BLaER1 (cell line): ENCODE results near the gene TUSC2.

Experiments
- H3K27ac ChIP-seq: shearing (Covaris generic); formaldehyde crosslinking; 2 replicates; pipeline ENCODE4 v1.8.1; 2022
- H3K27me3 ChIP-seq: shearing (Covaris generic); formaldehyde crosslinking; 2 replicates; pipeline ENCODE4 v1.8.1; 2022
- H3K36me3 ChIP-seq: shearing (Covaris generic); formaldehyde crosslinking; 2 replicates; pipeline ENCODE4 v1.8.1; 2022
- H3K4me1 ChIP-seq: shearing (Covaris generic); formaldehyde crosslinking; 2 replicates; pipeline ENCODE4 v1.8.1; 2022
- H3K4me2 ChIP-seq: shearing (Covaris generic); formaldehyde crosslinking; 2 replicates; pipeline ENCODE4 v1.8.1; 2022
- H3K4me3 ChIP-seq: shearing (Covaris generic); formaldehyde crosslinking; 2 replicates; pipeline ENCODE4 v1.8.1; 2022
- H3K9ac ChIP-seq: shearing (Covaris generic); formaldehyde crosslinking; 2 replicates; pipeline ENCODE4 v1.8.1; 2022
- H3K9me3 ChIP-seq: shearing (Covaris generic); formaldehyde crosslinking; 2 replicates; pipeline ENCODE4 v1.8.1; 2022
- H4K20me1 ChIP-seq: shearing (Covaris generic); formaldehyde crosslinking; 2 replicates; pipeline ENCODE4 v1.8.1; 2022
- Cebpa-rat ChIP-seq: shearing (Covaris generic); IDR thresholded peaks from 2 replicates; pipeline ENCODE4 v1.8.1; 2022

TUSC2 gene

GRCh38 chr3:50327943-50328691 lies at the start of gene TUSC2:
Gene TUSC2 (minus strand): TSS chr3:50328223. CDS start chr3:50328099, 124 bp downstream.
- Histone ChIP-seq H3K9me3 (no peaks in the 10 kb centered on the region), H3K27me3 (no peaks in the 10 kb centered on the region), H3K27ac (peak within 1 kb of the TSS; percentile 87), H3K4me2 (peak within 1 kb of the TSS; percentile 98), H3K4me3 (peak within 1 kb of the TSS; percentile 87), H3K9ac (peak within 1 kb of the TSS; percentile 90), H3K4me1 (peaks cover 35% of the 10 kb centered on the region), H4K20me1 (peaks cover 52% of the 10 kb centered on the region), H3K36me3 (peaks cover 73% of the 10 kb centered on the region)
- TF ChIP-seq Cebpa-rat: no peak

- Histone ChIP-seq H3K4me2 (peak overlapping the region; percentile 40; the same call in 1 of the 2 replicates), H3K27me3 (no peaks in the 10 kb centered on the region), H3K36me3 (no peaks in the 10 kb centered on the region), H3K9me3 (no peaks in the 10 kb centered on the region), H4K20me1 (no peaks in the 10 kb centered on the region), H3K4me3 (no peak overlapping the region), H3K9ac (no peak overlapping the region), H3K4me1 (peaks cover 35% of the 10 kb centered on the region), H3K27ac (peak overlapping the region; percentile 35)
- TF ChIP-seq Cebpa-rat: no peak
Measured at GRCh38 chr3:50375258-50375931, 47.4 kb upstream of the TUSC2 start.

- Histone ChIP-seq H3K9ac (no peak overlapping the region), H3K4me3 (no peak overlapping the region), H3K4me1 (peaks cover 35% of the 10 kb centered on the region), H3K4me2 (peak overlapping the region; percentile 40), H3K27me3 (no peaks in the 10 kb centered on the region), H3K36me3 (no peaks in the 10 kb centered on the region), H3K9me3 (no peaks in the 10 kb centered on the region), H4K20me1 (no peaks in the 10 kb centered on the region), H3K27ac (peak overlapping the region; percentile 35)
- TF ChIP-seq Cebpa-rat: no peak
Measured at GRCh38 chr3:50374363-50375257, 46.6 kb upstream of the TUSC2 start.

GRCh38 chr3:50373146-50374051 lies 45.4 kb upstream of the TUSC2 start:
- H3K4me2 ChIP-seq: no peak overlapping the region; the same call in 1 of the 2 replicates

GRCh38 chr3:50372349-50372748 lies 44.3 kb upstream of the TUSC2 start:
- peak overlapping the region; percentile 43 for H3K4me2 ChIP-seq

More at GRCh38 chr3:50373146-50374051, 45.4 kb upstream of the TUSC2 start:
- Histone ChIP-seq H3K9ac (0 out of 2 replicates have a peak overlapping the region, but pooled peaks have one; percentile 10), H3K9me3 (no peaks in the 10 kb centered on the region), H3K27ac (no peak overlapping the region), H3K4me3 (no peak overlapping the region), H4K20me1 (no peaks in the 10 kb centered on the region), H3K36me3 (no peaks in the 10 kb centered on the region), H3K4me1 (peaks cover 41% of the 10 kb centered on the region), H3K27me3 (no peaks in the 10 kb centered on the region)
- TF ChIP-seq Cebpa-rat: no peak

GRCh38 chr3:50371133-50371685 lies 43.2 kb upstream of the TUSC2 start:
- Histone ChIP-seq H3K4me2 (no peak overlapping the region), H3K4me1 (peaks cover 51% of the 10 kb centered on the region), H3K4me3 (no peak overlapping the region), H4K20me1 (no peaks in the 10 kb centered on the region), H3K36me3 (no peaks in the 10 kb centered on the region), H3K27me3 (no peaks in the 10 kb centered on the region), H3K27ac (no peak overlapping the region), H3K9ac (no peak overlapping the region), H3K9me3 (no peaks in the 10 kb centered on the region)
- no peak for TF ChIP-seq Cebpa-rat

More at GRCh38 chr3:50372349-50372748, 44.3 kb upstream of the TUSC2 start:
- Histone ChIP-seq H3K27me3 (no peaks in the 10 kb centered on the region), H3K9me3 (no peaks in the 10 kb centered on the region), H3K4me3 (no peak overlapping the region), H4K20me1 (no peaks in the 10 kb centered on the region), H3K27ac (peak overlapping the region; percentile 53; the same call in 1 of the 2 replicates), H3K4me1 (peaks cover 46% of the 10 kb centered on the region), H3K9ac (no peak overlapping the region; the same call in 1 of the 2 replicates), H3K36me3 (no peaks in the 10 kb centered on the region)
- TF ChIP-seq Cebpa-rat: no peak

GRCh38 chr3:50370594-50370993 lies 42.6 kb upstream of the TUSC2 start:
- no peak overlapping the region for H3K27ac ChIP-seq
- no peaks in the 10 kb centered on the region for H3K9me3 ChIP-seq
- no peak overlapping the region for H3K4me2 ChIP-seq
- H3K27me3 ChIP-seq: no peaks in the 10 kb centered on the region
- H3K4me1 ChIP-seq: peaks cover 51% of the 10 kb centered on the region
- TF ChIP-seq Cebpa-rat: no peak
- H4K20me1 ChIP-seq: no peaks in the 10 kb centered on the region
- H3K4me3 ChIP-seq: no peak overlapping the region
- no peak overlapping the region for H3K9ac ChIP-seq
- H3K36me3 ChIP-seq: no peaks in the 10 kb centered on the region

GRCh38 chr3:50369012-50369670 lies 41.1 kb upstream of the TUSC2 start:
- Histone ChIP-seq H3K9ac (no peak overlapping the region), H3K9me3 (no peaks in the 10 kb centered on the region), H3K4me3 (no peak overlapping the region), H4K20me1 (no peaks in the 10 kb centered on the region), H3K27ac (no peak overlapping the region; the same call in 1 of the 2 replicates), H3K4me1 (peaks cover 50% of the 10 kb centered on the region), H3K27me3 (no peaks in the 10 kb centered on the region), H3K4me2 (peak overlapping the region; percentile 24; the same call in 1 of the 2 replicates), H3K36me3 (no peaks in the 10 kb centered on the region)
- TF ChIP-seq Cebpa-rat: no peak
